Measurements from ENCODE around the gene MIEF1.

- TF ChIP-seq CTCF (IDR thresholded peaks at IDR 0.05; ENCODE audit: low read length) (no peak; the same call in 1 of the 2 replicates), EZH2 (IDR thresholded peaks at IDR 0.05; ENCODE audit: borderline replicate concordance, low read length) (no peak)
Measured at GRCh38 chr22:39462443-39463221, 39.5 kb upstream of the MIEF1 start.

Measured in OCI-LY1 (cell line).